Cardiac fibroblast (primary cell): Measurements from ENCODE around the gene ALPK3.
A peak's percentile ranks its signal among the peaks of the same experiment; 100 is the strongest.

ENCODE experiments used
- DNase-seq, 2 donors: peaks; one replicate each; pipeline versions ENCODE4 v3.0.0 to v3.0.0-alpha.2; 2010; ENCODE audit warnings: low read depth in 2 of 2
- H3K4me3 ChIP-seq, 2 donors: replicated peaks in 1 of 2; 1 replicate in 1 of 2; 2 replicates in 1 of 2; pipeline ENCODE4 v1.5.1; 2011; ENCODE audit warnings: low read depth in 2 of 2, low read length in 2 of 2, mild to moderate bottlenecking in 2 of 2, moderate library complexity in 1 of 2
- TF ChIP-seq, protein P1 (sequence below): IDR thresholded peaks from one replicate; pipeline ENCODE4 v1.5.1; 2011; ENCODE audit warnings: low read depth, mild to moderate bottlenecking, low read length, inconsistent platforms

The ALPK3 gene

GRCh38 chr15:84780492-84780891 is 36.7 kb upstream of the ALPK3 start:
- no peak overlapping the region for H3K4me3 ChIP-seq
- TF ChIP-seq, protein P1, sequence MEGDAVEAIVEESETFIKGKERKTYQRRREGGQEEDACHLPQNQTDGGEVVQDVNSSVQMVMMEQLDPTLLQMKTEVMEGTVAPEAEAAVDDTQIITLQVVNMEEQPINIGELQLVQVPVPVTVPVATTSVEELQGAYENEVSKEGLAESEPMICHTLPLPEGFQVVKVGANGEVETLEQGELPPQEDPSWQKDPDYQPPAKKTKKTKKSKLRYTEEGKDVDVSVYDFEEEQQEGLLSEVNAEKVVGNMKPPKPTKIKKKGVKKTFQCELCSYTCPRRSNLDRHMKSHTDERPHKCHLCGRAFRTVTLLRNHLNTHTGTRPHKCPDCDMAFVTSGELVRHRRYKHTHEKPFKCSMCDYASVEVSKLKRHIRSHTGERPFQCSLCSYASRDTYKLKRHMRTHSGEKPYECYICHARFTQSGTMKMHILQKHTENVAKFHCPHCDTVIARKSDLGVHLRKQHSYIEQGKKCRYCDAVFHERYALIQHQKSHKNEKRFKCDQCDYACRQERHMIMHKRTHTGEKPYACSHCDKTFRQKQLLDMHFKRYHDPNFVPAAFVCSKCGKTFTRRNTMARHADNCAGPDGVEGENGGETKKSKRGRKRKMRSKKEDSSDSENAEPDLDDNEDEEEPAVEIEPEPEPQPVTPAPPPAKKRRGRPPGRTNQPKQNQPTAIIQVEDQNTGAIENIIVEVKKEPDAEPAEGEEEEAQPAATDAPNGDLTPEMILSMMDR, result no peak
- no peak for DNase-seq

DNA sequence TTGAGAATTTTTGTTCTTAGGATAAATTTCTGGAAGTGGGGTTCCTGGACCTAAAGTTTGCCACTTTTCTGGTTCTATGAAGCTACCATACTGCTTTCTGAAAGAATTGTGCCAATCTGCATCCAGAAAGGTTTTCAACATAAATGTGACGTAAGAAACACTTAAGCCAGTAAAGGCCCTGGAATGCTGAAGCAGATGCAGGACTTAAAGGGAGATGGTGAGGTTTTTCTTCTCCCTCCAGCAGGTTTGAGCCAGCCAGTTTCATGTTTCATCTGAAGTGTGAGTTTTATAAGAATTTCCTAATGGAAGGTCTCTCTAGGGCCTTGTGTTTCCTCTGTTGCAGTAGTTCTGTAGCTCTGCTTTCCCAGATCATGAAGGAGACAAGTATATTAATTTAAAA is 35.7 kb upstream of the ALPK3 start:
- no peak for DNase-seq
- H3K4me3 ChIP-seq, result no peak overlapping the region
- TF ChIP-seq, protein P1, result no peak

- TF ChIP-seq, protein P1, result no peak
Observed at GRCh38 chr15:84782346-84782745, 34.8 kb upstream of the ALPK3 start.

GRCh38 chr15:84783493-84784251 is 33.5 kb upstream of the ALPK3 start:
- no peak for DNase-seq
- no peak overlapping the region for H3K4me3 ChIP-seq
- TF ChIP-seq, protein P1, result peak; percentile 2

More at GRCh38 chr15:84782346-84782745, 34.8 kb upstream of the ALPK3 start:
- DNase-seq, result no peak
- no peak overlapping the region for H3K4me3 ChIP-seq

DNA sequence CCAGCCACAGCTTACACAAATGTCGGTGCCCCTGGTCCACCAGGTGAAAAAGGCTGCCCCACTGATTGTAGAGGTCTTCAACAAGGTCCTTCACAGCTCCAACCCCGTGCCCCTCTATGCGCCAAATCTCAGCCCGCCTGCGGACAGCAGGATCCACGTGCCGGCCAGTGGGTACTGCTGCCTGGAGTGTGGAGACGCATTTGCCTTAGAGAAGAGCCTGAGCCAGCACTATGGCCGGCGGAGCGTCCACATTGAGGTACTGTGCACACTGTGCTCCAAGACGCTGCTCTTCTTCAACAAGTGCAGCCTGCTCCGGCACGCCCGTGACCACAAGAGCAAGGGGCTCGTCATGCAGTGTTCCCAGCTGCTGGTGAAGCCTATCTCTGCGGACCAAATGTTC is 32.9 kb upstream of the ALPK3 start:
- DNase-seq, result no peak
- TF ChIP-seq, protein P1, result no peak

DNA sequence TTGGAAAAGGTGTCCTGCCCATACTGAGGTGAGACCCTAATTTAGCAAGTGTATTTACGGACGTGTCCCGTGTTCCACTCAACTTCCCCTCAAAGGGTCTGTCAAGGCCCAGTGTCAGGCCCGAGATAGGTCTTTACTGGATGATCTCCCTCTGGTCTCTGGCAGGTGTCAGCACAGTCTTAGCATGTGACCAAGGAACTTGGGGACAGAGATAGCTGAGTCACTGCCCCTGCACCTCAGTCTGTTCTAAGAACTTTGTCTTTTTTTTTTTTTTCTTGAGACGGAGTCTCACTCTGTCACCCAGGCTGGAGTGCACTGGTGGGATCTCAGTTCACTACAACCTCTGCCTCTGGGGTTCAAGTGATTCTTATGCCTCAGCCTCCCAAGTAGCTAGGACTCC is 32.1 kb upstream of the ALPK3 start:
- no peak for DNase-seq
- TF ChIP-seq, protein P1, result no peak
- no peak overlapping the region for H3K4me3 ChIP-seq

More for the DNA sequence above, 32.9 kb upstream of the ALPK3 start:
- H3K4me3 ChIP-seq, result no peak overlapping the region
